Heart left ventricle (tissue), 13 donors: ENCODE results near the gene GREB1.

ENCODE experiments used
- CTCF ChIP-seq, 12 donors: fragments of 200-600 bp; sonication (generic) in 4 of 12; IDR thresholded peaks; one replicate each; pipeline versions ENCODE4 v1.5.0 to v1.8.0; 2018 to 2022; ENCODE audit warnings: antibody characterized with exemption in 12 of 12, mild to moderate bottlenecking in 5 of 12
- POLR2A ChIP-seq, 2 donors: fragments of 450-650 bp; IDR thresholded peaks; one replicate each; pipeline ENCODE4 v1.6.1; 2017; ENCODE audit warnings: antibody characterized with exemption in 2 of 2, mild to moderate bottlenecking in 2 of 2, moderate library complexity in 2 of 2
- donor health status: ischemic (EF 13 %, LVEDD 7.1; RV severe dilation, severe dysfunction).
- donor health status: DM: no; HTN: yes; CAD: no.
- donor health status: DM: no; HTN: no; CAD: no.
- donor health status: ischemic (EF 25% LVEDD 6.9; RV normal size, moderate dysfunction).
- donor health status: ischemic (EF 25% LVEDD 5.7; RV mildly dilated, moderate dysfunction).
- donor health status: ischemic (EF 35%, LVEDD 5.7; RV mildly dilated, moderate dysfunction).
- donor health status: nonischemic (EF 11% LVEDD 7.7; RV severe dilation, severe dysfunction).
- donor health status: DM: yes; HTN: yes; CAD: no.
- donor health status: PGD.
- donor health status: ischemic (EF 29% LVEDD 5.4; RV normal size, mild dysfunction).
- donor health status: nonischemic (EF 23%, LVEDD 6.1; RV moderate dilation, normal function).

- TF ChIP-seq CTCF (IDR thresholded peaks at IDR 0.05) (peak in 1 of 12 donors; percentile 17), POLR2A (IDR thresholded peaks at IDR 0.05) (no peak)
These were observed 135.8 kb downstream of the GREB1 start, which contains the start of gene NTSR2 for GRCh38 chr2:11669454-11670291.
